HUES48 (cell line): ENCODE data around the gene WDR90.

Experiments
- H3K27ac ChIP-seq: one replicate; pipeline ENCODE4 v1.7.0; 2013; ENCODE audit warnings: low read depth, low read length, inconsistent platforms
- H3K27me3 ChIP-seq: 2 replicates; pipeline ENCODE4 v1.6.1; 2013; ENCODE audit warnings: mild to moderate bottlenecking, low read length; ENCODE audit not compliant: control insufficient read depth, insufficient read depth
- H3K36me3 ChIP-seq: 2 replicates; pipeline ENCODE4 v1.6.1; 2013; ENCODE audit warnings: low read length; ENCODE audit not compliant: control insufficient read depth, insufficient read depth
- H3K4me1 ChIP-seq: 2 replicates; pipeline ENCODE4 v1.6.1; 2013; ENCODE audit warnings: mild to moderate bottlenecking, low read length; ENCODE audit not compliant: control insufficient read depth, insufficient read depth
- H3K4me3 ChIP-seq: 2 replicates; pipeline ENCODE4 v1.5.1; 2013; ENCODE audit warnings: mild to moderate bottlenecking, low read depth, low read length
- H3K9ac ChIP-seq: 2 replicates; pipeline ENCODE4 v1.6.1; 2013; ENCODE audit warnings: mild to moderate bottlenecking, low read depth, low read length, moderate library complexity
- H3K9me3 ChIP-seq: 2 replicates; pipeline ENCODE4 v1.6.1; 2013; ENCODE audit warnings: low read length; ENCODE audit not compliant: control insufficient read depth, insufficient read depth

The WDR90 gene

GRCh38 chr16:642189-643049, 6.7 kb upstream of the WDR90 start:
- H3K27me3 ChIP-seq, result no peaks in the 10 kb centered on the region
- H3K9me3 ChIP-seq, result no peaks in the 10 kb centered on the region
- no peaks in the 10 kb centered on the region for H3K36me3 ChIP-seq
- H3K27ac ChIP-seq, result peak overlapping the region; percentile 12
- H3K4me1 ChIP-seq, result peaks cover 17% of the 10 kb centered on the region
- peak overlapping the region; percentile 55; the same call in 1 of the 2 replicates for H3K9ac ChIP-seq
- peak overlapping the region; percentile 74 for H3K4me3 ChIP-seq

GRCh38 chr16:643050-643368, 6.2 kb upstream of the WDR90 start:
- H3K36me3 ChIP-seq, result no peaks in the 10 kb centered on the region
- H3K4me1 ChIP-seq, result peaks cover 11% of the 10 kb centered on the region
- H3K9ac ChIP-seq, result no peak overlapping the region
- no peaks in the 10 kb centered on the region for H3K27me3 ChIP-seq
- no peak overlapping the region for H3K27ac ChIP-seq
- H3K4me3 ChIP-seq, result peak overlapping the region; percentile 74
- H3K9me3 ChIP-seq, result no peaks in the 10 kb centered on the region

GRCh38 chr16:644556-644955, 4.6 kb upstream of the WDR90 start:
- H3K9ac ChIP-seq, result no peak overlapping the region
- peaks cover 8% of the 10 kb centered on the region for H3K4me1 ChIP-seq
- no peaks in the 10 kb centered on the region for H3K27me3 ChIP-seq
- H3K4me3 ChIP-seq, result no peak overlapping the region
- H3K9me3 ChIP-seq, result no peaks in the 10 kb centered on the region
- no peak overlapping the region for H3K27ac ChIP-seq
- no peaks in the 10 kb centered on the region for H3K36me3 ChIP-seq

- Histone ChIP-seq H3K9ac (no peak overlapping the region), H3K4me3 (no peak overlapping the region), H3K9me3 (no peaks in the 10 kb centered on the region), H3K36me3 (no peaks in the 10 kb centered on the region), H3K4me1 (peaks cover 8% of the 10 kb centered on the region), H3K27me3 (no peaks in the 10 kb centered on the region), H3K27ac (no peak overlapping the region)
These were observed 3.1 kb upstream of the WDR90 start for GRCh38 chr16:645852-646678.

GRCh38 chr16:646679-647172, 2.4 kb upstream of the WDR90 start:
- H3K4me1 ChIP-seq, result peaks cover 8% of the 10 kb centered on the region
- H3K4me3 ChIP-seq, result no peak overlapping the region
- no peak overlapping the region for H3K9ac ChIP-seq
- H3K9me3 ChIP-seq, result no peaks in the 10 kb centered on the region
- H3K27ac ChIP-seq, result no peak overlapping the region
- no peaks in the 10 kb centered on the region for H3K36me3 ChIP-seq
- H3K27me3 ChIP-seq, result no peaks in the 10 kb centered on the region

GRCh38 chr16:647173-647902, 1.8 kb upstream of the WDR90 start:
- no peak overlapping the region for H3K4me3 ChIP-seq
- H3K9ac ChIP-seq, result no peak overlapping the region
- peaks cover 8% of the 10 kb centered on the region for H3K4me1 ChIP-seq
- no peak overlapping the region for H3K27ac ChIP-seq
- H3K36me3 ChIP-seq, result peaks cover 2% of the 10 kb centered on the region; the same call in 1 of the 2 replicates
- no peaks in the 10 kb centered on the region for H3K9me3 ChIP-seq
- no peaks in the 10 kb centered on the region for H3K27me3 ChIP-seq

- Histone ChIP-seq H3K9ac (no peak overlapping the region), H3K27ac (peak overlapping the region; percentile 86), H3K4me3 (peak overlapping the region; percentile 79), H3K27me3 (no peaks in the 10 kb centered on the region), H3K36me3 (peaks cover 7% of the 10 kb centered on the region; the same call in 1 of the 2 replicates), H3K4me1 (peaks cover 4% of the 10 kb centered on the region; the same call in 1 of the 2 replicates), H3K9me3 (no peaks in the 10 kb centered on the region)
These were observed 939 bp upstream of the WDR90 start for GRCh38 chr16:648071-648780.

GRCh38 chr16:649631-650030, 466 bp downstream of the WDR90 start:
- Histone ChIP-seq H3K27ac (peak overlapping the region; percentile 86), H3K36me3 (peaks cover 15% of the 10 kb centered on the region; the same call in 1 of the 2 replicates), H3K4me3 (peak overlapping the region; percentile 79), H3K27me3 (no peaks in the 10 kb centered on the region), H3K9me3 (no peaks in the 10 kb centered on the region), H3K4me1 (peaks cover 4% of the 10 kb centered on the region; the same call in 1 of the 2 replicates), H3K9ac (peak overlapping the region; percentile 48; the same call in 1 of the 2 replicates)

GRCh38 chr16:651844-652243, 2.7 kb downstream of the WDR90 start:
- H3K36me3 ChIP-seq, result peaks cover 22% of the 10 kb centered on the region
- H3K27ac ChIP-seq, result no peak overlapping the region
- H3K27me3 ChIP-seq, result no peaks in the 10 kb centered on the region
- peaks cover 4% of the 10 kb centered on the region; the same call in 1 of the 2 replicates for H3K4me1 ChIP-seq
- H3K9me3 ChIP-seq, result no peaks in the 10 kb centered on the region
- H3K9ac ChIP-seq, result no peak overlapping the region
- no peak overlapping the region for H3K4me3 ChIP-seq
